HL-60/S4 treated with phorbol 12-myristate 13-acetate at 8.2 ng/mL for 4 days and 3 days (cell line): Measurements from ENCODE around the gene ULBP1.
"Not testable (repeated sequence)": the region's sequence is repeated elsewhere in the genome, so short reads cannot be mapped to it uniquely, and the experiment has no call there.

Source experiments
- in situ Hi-C: fragments of 300-500 bp; cut with MboI; formaldehyde crosslinking; loops from 2 replicates; pipeline ENCODE4 v1.15.0; 2022; ENCODE audit warnings: low sequenced_read_pairs

Gene ULBP1

GRCh38 chr6:149933036-149933435 lies 30.7 kb upstream of the ULBP1 start:
- in situ Hi-C loops: loop anchor here (10.0 kb wide), 1 partner anchor 82 kb away; no protein-coding TSS in a partner anchor

- in situ Hi-C loops: loop anchor here (10.0 kb wide), 1 partner anchor 81 kb away; no protein-coding TSS in a partner anchor
Measured at GRCh38 chr6:149933461-149933860, 30.3 kb upstream of the ULBP1 start.

- in situ Hi-C loops: loop anchor here (10.0 kb wide), 1 partner anchor 80 kb away; no protein-coding TSS in a partner anchor
Measured at GRCh38 chr6:149934249-149935156, 29.2 kb upstream of the ULBP1 start.

- in situ Hi-C loops: loop anchor here (10.0 kb wide), 1 partner anchor 80 kb away; no protein-coding TSS in a partner anchor
Measured at GRCh38 chr6:149935246-149935645, 28.5 kb upstream of the ULBP1 start.

- in situ Hi-C loops: loop anchor here (10.0 kb wide), 1 partner anchor 79 kb away; no protein-coding TSS in a partner anchor
Measured at GRCh38 chr6:149935668-149936067, 28.1 kb upstream of the ULBP1 start.

- in situ Hi-C loops: loop anchor here (10.0 kb wide), 1 partner anchor 78 kb away; no protein-coding TSS in a partner anchor
Measured at GRCh38 chr6:149936743-149937142, 27.0 kb upstream of the ULBP1 start.

GRCh38 chr6:149938013-149938570 lies 25.7 kb upstream of the ULBP1 start:
- in situ Hi-C loops: loop anchor here (10.0 kb wide), 1 partner anchor 77 kb away; no protein-coding TSS in a partner anchor

GRCh38 chr6:149938571-149939355 lies 25.0 kb upstream of the ULBP1 start:
- in situ Hi-C loops: loop anchor here (10.0 kb wide), 1 partner anchor 76 kb away; no protein-coding TSS in a partner anchor

- in situ Hi-C loops: loop anchor here (10.0 kb wide), 1 partner anchor 75 kb away; no protein-coding TSS in a partner anchor
Measured at GRCh38 chr6:149939356-149939648, 24.4 kb upstream of the ULBP1 start.

- in situ Hi-C loops: loop anchor here (10.0 kb wide), 1 partner anchor 75 kb away; no protein-coding TSS in a partner anchor
Measured at GRCh38 chr6:149939909-149940671, 23.7 kb upstream of the ULBP1 start.

GRCh38 chr6:149940672-149940982 lies 23.1 kb upstream of the ULBP1 start:
- in situ Hi-C loops: no loop called here

GRCh38 chr6:149941583-149942460 lies 21.9 kb upstream of the ULBP1 start, which contains the start of gene ULBP2:
Gene ULBP2, plus strand, starts transcription at chr6:149942014. Its CDS starts 59 bp downstream, at chr6:149942073.
- in situ Hi-C loops: no loop called here

- in situ Hi-C loops: no loop called here
Measured at GRCh38 chr6:149942461-149942829, 21.3 kb upstream of the ULBP1 start.

- in situ Hi-C loops: not testable (repeated sequence)
Measured at GRCh38 chr6:149943321-149943720, 20.4 kb upstream of the ULBP1 start.

GRCh38 chr6:149945276-149945675 lies 18.5 kb upstream of the ULBP1 start:
- in situ Hi-C loops: not testable (repeated sequence)

GRCh38 chr6:149946631-149947030 lies 17.1 kb upstream of the ULBP1 start:
- in situ Hi-C loops: not testable (repeated sequence)

- in situ Hi-C loops: not testable (repeated sequence)
Measured at GRCh38 chr6:149947533-149947932, 16.2 kb upstream of the ULBP1 start.

- in situ Hi-C loops: no loop called here
Measured at GRCh38 chr6:149948011-149948410, 15.7 kb upstream of the ULBP1 start.

- in situ Hi-C loops: no loop called here
Measured at GRCh38 chr6:149948616-149949015, 15.1 kb upstream of the ULBP1 start.
